HG03442 (cell line): ENCODE results near the gene PLEKHH1.
"Not testable (repeated sequence)": the region's sequence is repeated elsewhere in the genome, so short reads cannot be mapped to it uniquely, and the experiment has no call there.

Experiments
- ATAC-seq: cut with Tn5 transposase; IDR thresholded peaks from one replicate; pipeline ENCODE4 v1.9.1; 2021; ENCODE audit warnings: mild to moderate bottlenecking, moderate library complexity; ENCODE audit not compliant: unreplicated experiment

PLEKHH1 gene

GRCh38 chr14:67529947-67530935, 2.8 kb upstream of the PLEKHH1 start:
- ATAC-seq: no peak

GRCh38 chr14:67532606-67532997, 488 bp upstream of the PLEKHH1 start:
- ATAC-seq: no peak

GRCh38 chr14:67533754-67534085, 630 bp downstream of the PLEKHH1 start:
- ATAC-seq: no peak

- ATAC-seq: no peak
Observed at GRCh38 chr14:67536087-67536486, 3.0 kb downstream of the PLEKHH1 start.

GRCh38 chr14:67537736-67538135, 4.6 kb downstream of the PLEKHH1 start:
- ATAC-seq: no peak

DNA sequence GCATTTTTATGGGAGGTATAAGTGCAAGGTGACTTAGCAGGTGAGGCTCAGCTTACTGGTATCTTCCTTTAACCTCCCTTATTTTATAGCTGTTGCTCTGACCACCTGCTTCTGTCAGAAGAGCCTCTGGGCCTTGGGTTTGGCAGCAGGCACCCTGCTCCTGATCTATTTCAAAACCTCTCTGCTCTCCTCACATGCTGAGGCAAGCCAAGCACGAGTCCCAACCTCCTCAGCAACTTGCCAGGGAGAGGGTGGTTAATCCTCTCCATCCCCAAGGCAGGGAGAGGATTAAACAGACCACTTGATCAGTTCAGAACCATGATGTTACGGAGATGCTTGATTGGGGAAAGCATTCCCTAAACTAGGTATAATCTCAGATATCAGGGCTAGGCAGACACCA, 5.4 kb downstream of the PLEKHH1 start:
- no peak for ATAC-seq

DNA sequence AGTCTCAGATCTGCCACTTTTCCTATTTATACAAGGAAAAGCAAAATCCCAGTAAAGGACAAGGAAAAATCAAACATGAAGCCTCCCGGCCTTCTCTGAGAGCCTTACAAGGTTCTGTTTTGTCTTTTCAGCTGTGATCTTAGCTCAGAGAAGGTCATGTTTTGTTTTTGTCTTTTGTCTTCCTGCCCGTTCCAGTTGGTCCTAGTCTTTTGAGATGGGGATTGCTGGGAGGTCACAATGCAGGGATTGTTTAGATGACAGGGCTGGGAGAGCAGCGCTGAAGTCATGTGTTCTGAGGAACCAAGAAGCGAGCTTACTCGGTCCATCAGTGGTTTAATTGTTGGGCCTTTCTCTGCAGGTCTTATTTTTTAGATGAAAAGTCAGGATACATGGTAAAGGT, 6.0 kb downstream of the PLEKHH1 start:
- no peak for ATAC-seq

- ATAC-seq: no peak
Observed at GRCh38 chr14:67541448-67542387, 8.6 kb downstream of the PLEKHH1 start.

- ATAC-seq: not testable (repeated sequence)
Observed at GRCh38 chr14:67542620-67543019, 9.5 kb downstream of the PLEKHH1 start.

- ATAC-seq: no peak
Observed at GRCh38 chr14:67544590-67544989, 11.5 kb downstream of the PLEKHH1 start.

- no peak for ATAC-seq
Observed at GRCh38 chr14:67547224-67547780, 14.2 kb downstream of the PLEKHH1 start.

- no peak for ATAC-seq
Observed at GRCh38 chr14:67549734-67550133, 16.6 kb downstream of the PLEKHH1 start.

- no peak for ATAC-seq
Observed at GRCh38 chr14:67551123-67551522, 18.0 kb downstream of the PLEKHH1 start.

DNA sequence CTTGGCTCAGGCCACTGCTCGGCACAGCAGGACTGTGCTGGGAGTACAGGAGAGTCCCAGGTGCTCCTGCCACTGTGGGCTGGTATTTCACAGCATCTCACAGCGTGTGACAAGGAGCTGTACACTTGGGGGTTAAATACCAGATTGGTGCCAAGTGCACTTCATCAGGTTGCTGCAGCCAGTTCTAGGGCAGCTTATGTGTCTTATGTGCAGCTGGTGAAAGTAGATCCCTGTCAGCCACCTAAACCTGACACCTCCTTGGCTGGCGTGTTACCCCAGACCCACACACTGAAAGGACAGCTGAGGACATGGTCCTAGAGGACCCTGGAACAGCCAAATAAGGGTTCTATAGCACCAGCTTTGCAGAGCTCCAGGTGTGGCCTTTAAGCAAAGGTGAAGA, 18.9 kb downstream of the PLEKHH1 start:
- no peak for ATAC-seq

DNA sequence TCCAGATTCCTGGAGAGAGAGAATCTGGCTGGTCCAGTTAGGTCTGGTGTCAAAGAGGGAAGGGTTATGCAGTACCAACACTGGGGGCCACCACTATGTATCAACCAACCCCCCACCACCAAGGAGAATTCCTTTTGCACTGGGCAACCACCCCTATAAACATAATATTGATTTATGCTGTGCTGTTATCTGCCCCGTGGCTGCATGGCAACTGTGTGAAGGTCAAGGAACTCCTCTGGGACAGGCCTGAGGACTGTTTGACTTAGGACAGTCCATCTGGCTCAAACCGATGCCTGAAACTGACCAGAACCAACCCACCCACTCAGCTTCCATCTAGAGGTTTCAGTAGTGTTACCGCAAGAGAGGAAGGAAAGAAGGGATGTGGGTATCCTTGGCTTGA, 20.5 kb downstream of the PLEKHH1 start:
- ATAC-seq: no peak

GRCh38 chr14:67554341-67554740, 21.3 kb downstream of the PLEKHH1 start:
- no peak for ATAC-seq

GRCh38 chr14:67555518-67556090, 22.5 kb downstream of the PLEKHH1 start:
- ATAC-seq: no peak

GRCh38 chr14:67556671-67557070, 23.6 kb downstream of the PLEKHH1 start:
- ATAC-seq: no peak

DNA sequence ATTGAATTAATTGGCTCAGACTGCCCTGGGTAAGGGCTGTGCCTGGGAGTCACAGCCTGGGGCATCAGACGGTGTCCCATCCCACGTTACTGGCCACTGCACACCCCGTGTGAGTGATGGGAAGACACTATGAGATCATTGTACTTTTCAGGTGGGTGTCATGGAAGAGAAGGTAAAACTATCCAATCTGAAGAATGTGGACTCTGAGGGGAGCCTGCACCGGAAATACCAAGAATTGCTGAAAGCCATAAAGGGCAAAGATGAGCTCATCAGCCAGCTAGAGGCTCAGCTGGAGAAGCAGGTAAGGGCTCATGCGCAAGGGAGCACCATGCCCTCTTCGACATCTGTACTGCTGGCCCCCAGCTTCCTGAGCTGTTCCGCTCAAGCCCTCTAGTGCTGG, 24.0 kb downstream of the PLEKHH1 start:
- no peak for ATAC-seq

DNA sequence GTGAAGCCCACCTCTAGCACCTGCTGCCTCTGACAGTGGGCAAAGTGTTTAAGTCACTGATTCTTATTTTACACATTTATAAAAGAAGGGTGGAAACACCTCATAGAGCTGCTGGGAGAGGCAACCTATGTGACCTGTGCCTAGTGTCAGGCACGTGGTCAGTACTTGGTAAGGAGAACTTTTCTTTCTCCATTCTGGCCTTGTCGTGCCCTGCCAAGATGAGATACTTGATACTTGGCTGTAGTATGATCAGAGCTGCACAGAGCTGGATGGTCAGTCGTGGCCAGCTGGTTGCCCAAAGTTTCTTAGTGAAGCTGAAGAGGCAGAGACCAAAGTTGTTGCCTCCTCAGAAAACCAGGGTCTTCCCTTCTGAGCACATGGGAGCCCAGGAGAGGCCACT, 24.6 kb downstream of the PLEKHH1 start:
- ATAC-seq: no peak

DNA sequence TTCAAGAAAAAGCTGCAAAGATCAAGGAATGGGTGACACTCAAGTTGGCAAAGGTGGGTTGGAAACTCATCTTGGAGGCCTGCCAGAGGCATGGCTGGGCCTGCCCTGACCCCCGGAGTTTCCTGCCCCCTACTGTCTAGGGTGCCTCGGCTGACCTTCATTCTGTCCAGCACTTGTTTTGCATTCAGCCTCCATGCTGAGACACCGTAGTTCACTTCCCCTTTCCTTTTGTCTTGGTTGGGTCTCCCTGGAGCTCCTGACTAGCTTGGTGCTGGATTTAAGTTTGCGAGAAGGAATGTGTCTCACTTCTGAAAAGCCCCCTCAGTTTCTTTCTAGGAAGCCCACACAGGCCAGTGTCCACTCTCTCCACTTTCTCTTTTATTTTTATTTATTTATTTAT, 26.5 kb downstream of the PLEKHH1 start:
- no peak for ATAC-seq
